GM23338 (cell line): ENCODE results near the gene LRRC26. TPM values are rescaled to one million over a fixed set of nuclear protein-coding genes. Genes with fewer than 3 reads are reported as not detected.

Experiments
- ATAC-seq: fragments of 200-7000 bp; cut with Tn5 transposase; 3 replicates; pipeline ENCODE4 v1.9.1; 2020
- DNase-seq: peaks from one replicate; pipeline ENCODE4 v3.0.0-alpha.2; 2015; ENCODE audit warnings: low spot score
- H2AFZ ChIP-seq: fragments of 200-600 bp; sonication (generic); 2 replicates; pipeline ENCODE4 v1.8.0; 2016; ENCODE audit warnings: antibody characterized with exemption, mild to moderate bottlenecking, moderate library complexity
- H3F3A ChIP-seq: fragments of 200-600 bp; sonication (generic); replicated peaks from 2 replicates; pipeline ENCODE4 v1.8.0; 2017; ENCODE audit warnings: antibody characterized with exemption, mixed run types, low read depth
- H3K27ac ChIP-seq: fragments of 200-600 bp; sonication (generic); 2 replicates; pipeline ENCODE4 v1.6.1; 2016; ENCODE audit warnings: low read depth
- H3K27me3 ChIP-seq: fragments of 200-600 bp; sonication (generic); 2 replicates; pipeline ENCODE4 v1.8.0; 2016; ENCODE audit warnings: mild to moderate bottlenecking, mixed run types, moderate library complexity; ENCODE audit not compliant: insufficient read depth
- H3K36me3 ChIP-seq: fragments of 200-600 bp; sonication (generic); 2 replicates; pipeline ENCODE4 v1.8.0; 2016; ENCODE audit warnings: mild to moderate bottlenecking; ENCODE audit not compliant: insufficient read depth
- H3K4me1 ChIP-seq: fragments of 200-600 bp; sonication (generic); 2 replicates; pipeline ENCODE4 v1.8.0; 2016; ENCODE audit warnings: mild to moderate bottlenecking, moderate library complexity; ENCODE audit not compliant: insufficient read depth
- H3K4me2 ChIP-seq: fragments of 200-600 bp; sonication (generic); 2 replicates; pipeline ENCODE4 v1.7.1; 2017; ENCODE audit warnings: mixed run types
- H3K4me3 ChIP-seq: fragments of 200-600 bp; sonication (generic); 2 replicates; pipeline ENCODE4 v1.6.1; 2016; ENCODE audit warnings: mixed run types
- H3K79me2 ChIP-seq: fragments of 200-600 bp; sonication (generic); replicated peaks from 2 replicates; pipeline ENCODE4 v1.8.0; 2017; ENCODE audit warnings: mild to moderate bottlenecking; ENCODE audit not compliant: insufficient read depth
- H3K9me2 ChIP-seq: fragments of 200-600 bp; sonication (generic); 2 replicates; pipeline ENCODE4 v1.8.0; 2017; ENCODE audit not compliant: insufficient read depth
- H4K20me1 ChIP-seq: fragments of 200-600 bp; sonication (generic); replicated peaks from 2 replicates; pipeline ENCODE4 v1.8.0; 2017; ENCODE audit warnings: mild to moderate bottlenecking; ENCODE audit not compliant: insufficient read depth
- H3K27ac Mint-ChIP-seq: 2 replicates; pipeline ENCODE4 v1.8.0; 2020; ENCODE audit warnings: inconsistent platforms, mild to moderate bottlenecking, moderate library complexity, mixed read lengths
- H3K27me3 Mint-ChIP-seq: 3 replicates; pipeline ENCODE4 v1.8.0; 2022; ENCODE audit warnings: low read depth, mild to moderate bottlenecking, moderate library complexity, mixed read lengths, inconsistent platforms; ENCODE audit not compliant: insufficient read depth, poor library complexity
- H3K36me3 Mint-ChIP-seq: 3 replicates; pipeline ENCODE4 v1.8.0; 2021; ENCODE audit warnings: low read depth, mild to moderate bottlenecking, inconsistent platforms, moderate library complexity, mixed read lengths
- H3K4me1 Mint-ChIP-seq: 3 replicates; pipeline ENCODE4 v1.8.0; 2020; ENCODE audit warnings: mild to moderate bottlenecking, inconsistent platforms, mixed read lengths
- H3K4me3 Mint-ChIP-seq: 3 replicates; pipeline ENCODE4 v1.8.0; 2021; ENCODE audit warnings: moderate library complexity, mild to moderate bottlenecking, inconsistent platforms, mixed read lengths
- H3K9me3 Mint-ChIP-seq: 3 replicates; pipeline ENCODE4 v1.8.0; 2020; ENCODE audit warnings: moderate library complexity, mild to moderate bottlenecking, inconsistent platforms, mixed read lengths
- CREB1 ChIP-seq: fragments of 250-450 bp; sonication (Bioruptor Pico); IDR thresholded peaks from 2 replicates; pipeline ENCODE4 v1.5.0; 2020; ENCODE audit warnings: low read depth, mild to moderate bottlenecking, moderate library complexity
- ETS1 ChIP-seq: IDR thresholded peaks from 2 replicates; pipeline ENCODE4 v1.6.1; 2016; ENCODE audit warnings: antibody characterized with exemption
- EZH2 ChIP-seq: fragments of 200-600 bp; sonication (generic); IDR thresholded peaks from one replicate; pipeline ENCODE4 v1.8.0; 2017; ENCODE audit warnings: antibody characterized with exemption, mild to moderate bottlenecking, low read depth; ENCODE audit not compliant: unreplicated experiment
- EZH2phosphoT487 ChIP-seq: fragments of 200-600 bp; sonication (generic); IDR thresholded peaks from one replicate; pipeline ENCODE4 v1.8.1; 2018; ENCODE audit warnings: antibody characterized with exemption; ENCODE audit not compliant: unreplicated experiment
- JUNB ChIP-seq: IDR thresholded peaks from one replicate; pipeline ENCODE4 v1.6.1; 2016; ENCODE audit warnings: antibody characterized with exemption; ENCODE audit not compliant: unreplicated experiment
- POLR2AphosphoS5 ChIP-seq: IDR thresholded peaks from 2 replicates; pipeline ENCODE4 v1.6.1; 2016; ENCODE audit warnings: antibody characterized with exemption, low read depth
- ZNF114 ChIP-seq: fragments of 250-450 bp; sonication (Bioruptor Pico); IDR thresholded peaks from 2 replicates; pipeline ENCODE4 v1.5.0; 2020; ENCODE audit warnings: mild to moderate bottlenecking, moderate library complexity
- ZNF331 ChIP-seq: fragments of 250-450 bp; sonication (Bioruptor Pico); IDR thresholded peaks from 2 replicates; pipeline ENCODE4 v1.5.0; 2020; ENCODE audit warnings: low read depth, mild to moderate bottlenecking, moderate library complexity
- ZNF462 ChIP-seq: fragments of 250-450 bp; sonication (Bioruptor Pico); IDR thresholded peaks from 2 replicates; pipeline ENCODE4 v1.5.0; 2020; ENCODE audit warnings: mild to moderate bottlenecking, moderate library complexity
- polyA plus RNA-seq: library from polyadenylated mRNA; unstranded; fragments of >200 nt; fragmentation: Nextera tagmentation; extraction: Ambion mirVana; gene quantifications from 2 replicates; pipeline ENCODE4 v1.2.1, GENCODE V29; 2016
- total RNA-seq: library from RNA; depleted of rRNA; stranded (reverse); fragments of >200 nt; shearing (Covaris generic); gene quantifications from 2 replicates; pipeline ENCODE4 v1.2.3, GENCODE V29; 2014

LRRC26 gene
- total and polyA plus RNA-seq, 2 experiments from 2014 or later = 0.21 to 4.3 TPM

GRCh38 chr9:137188086-137188489 lies 18.2 kb upstream of the LRRC26 start (continued):
- TF ChIP-seq ZNF114 (no peak), JUNB (no peak)

GRCh38 chr9:137187386-137187785 lies 17.5 kb upstream of the LRRC26 start:
- H3K4me1 ChIP-seq = peaks cover 13% of the 10 kb centered on the region
- no peaks in the 10 kb centered on the region for H3K36me3 ChIP-seq
- H3K9me3 Mint-ChIP-seq = no peaks in the 10 kb centered on the region
- TF ChIP-seq ETS1 = no peak
- no peak for TF ChIP-seq EZH2
- no peak for TF ChIP-seq POLR2AphosphoS5
- DNase-seq (no peak), ATAC-seq (no peak)
- H4K20me1 ChIP-seq = 0 out of 2 replicates have a peak, but pooled peaks cover 5% of the 10 kb centered on the region
- no peaks in the 10 kb centered on the region for H3K27me3 ChIP-seq
- no peak overlapping the region for H2AFZ ChIP-seq
- peak overlapping the region; percentile 93 for H3K4me2 ChIP-seq
- no peaks in the 10 kb centered on the region for H3K9me2 ChIP-seq
- H3K4me3 ChIP-seq = peak overlapping the region; percentile 94
- H3K4me1 Mint-ChIP-seq = peaks cover 9% of the 10 kb centered on the region
- H3K79me2 ChIP-seq = peaks cover 25% of the 10 kb centered on the region
- H3K27ac ChIP-seq = no peak overlapping the region
- 0 out of 2 replicates have a peak overlapping the region, but pooled peaks have one; percentile 84 for H3K27ac Mint-ChIP-seq
- H3K4me3 Mint-ChIP-seq = peak overlapping the region; percentile 91
- H3F3A ChIP-seq = 0 out of 2 replicates have a peak, but pooled peaks cover 4% of the 10 kb centered on the region
- H3K27me3 Mint-ChIP-seq = peaks cover 13% of the 10 kb centered on the region
- H3K36me3 Mint-ChIP-seq = peaks cover 21% of the 10 kb centered on the region

- Histone ChIP-seq H3K4me3 (no peak overlapping the region), H3K27ac (no peak overlapping the region), H3K4me1 (peaks cover 13% of the 10 kb centered on the region), H3K4me2 (no peak overlapping the region), H3K27me3 (no peaks in the 10 kb centered on the region), H3F3A (0 out of 2 replicates have a peak, but pooled peaks cover 4% of the 10 kb centered on the region), H3K79me2 (peaks cover 25% of the 10 kb centered on the region), H2AFZ (no peak overlapping the region), H3K9me2 (no peaks in the 10 kb centered on the region), H3K36me3 (no peaks in the 10 kb centered on the region), H4K20me1 (0 out of 2 replicates have a peak, but pooled peaks cover 5% of the 10 kb centered on the region)
- no peaks in the 10 kb centered on the region for H3K9me3 Mint-ChIP-seq
- peaks cover 26% of the 10 kb centered on the region for H3K36me3 Mint-ChIP-seq
- H3K27me3 Mint-ChIP-seq = peaks cover 13% of the 10 kb centered on the region
- H3K4me1 Mint-ChIP-seq = peaks cover 9% of the 10 kb centered on the region
- no peak for ATAC-seq
- no peak for DNase-seq
- no peak overlapping the region for H3K27ac Mint-ChIP-seq
- peak overlapping the region; percentile 91; the same call in 2 of the 3 replicates for H3K4me3 Mint-ChIP-seq
- no peak for TF ChIP-seq ZNF462
- TF ChIP-seq EZH2phosphoT487 = no peak
- no peak for TF ChIP-seq POLR2AphosphoS5
- no peak for TF ChIP-seq ZNF331 (CRISPR knock-in tag)
- TF ChIP-seq ETS1 = no peak
- TF ChIP-seq CREB1 (CRISPR knock-in tag) = no peak
These were observed 16.5 kb upstream of the LRRC26 start for GRCh38 chr9:137186385-137186784.
